GM18507 (cell line): ENCODE results near the gene UBR3.

Experiments used
- DNase-seq: peaks from one replicate; pipeline ENCODE4 v3.0.0; 2011; ENCODE audit warnings: low read depth; ENCODE audit not compliant: insufficient read length; ENCODE audit errors: extremely low spot score
- FAIRE-seq: peaks from 2 replicates; lab custom pipeline; 2011; peaks lifted over from hg19 to GRCh38; lab: Jason Lieb, UNC

UBR3 gene

DNA sequence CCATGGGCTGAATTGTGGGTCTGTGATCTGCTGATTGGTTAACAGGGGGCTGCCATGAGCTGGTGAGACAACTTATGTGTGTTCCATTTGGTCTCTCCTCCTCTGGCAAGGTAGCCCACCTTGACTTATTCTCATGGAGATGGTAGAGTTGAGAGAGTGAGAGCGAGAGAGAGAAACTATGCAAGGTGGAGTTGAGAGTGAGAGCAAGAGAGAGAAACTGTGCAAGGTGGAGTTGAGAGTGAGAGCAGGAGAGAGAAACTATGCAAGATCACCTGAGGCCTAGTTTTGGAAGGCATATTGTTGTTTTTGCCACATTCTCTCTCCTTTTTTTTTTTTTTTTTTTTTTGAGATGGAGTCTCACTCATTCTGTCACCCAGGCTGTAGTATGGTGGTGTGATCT, 155.7 kb downstream of the UBR3 start:
- no peak for DNase-seq
- no peak for FAIRE-seq

DNA sequence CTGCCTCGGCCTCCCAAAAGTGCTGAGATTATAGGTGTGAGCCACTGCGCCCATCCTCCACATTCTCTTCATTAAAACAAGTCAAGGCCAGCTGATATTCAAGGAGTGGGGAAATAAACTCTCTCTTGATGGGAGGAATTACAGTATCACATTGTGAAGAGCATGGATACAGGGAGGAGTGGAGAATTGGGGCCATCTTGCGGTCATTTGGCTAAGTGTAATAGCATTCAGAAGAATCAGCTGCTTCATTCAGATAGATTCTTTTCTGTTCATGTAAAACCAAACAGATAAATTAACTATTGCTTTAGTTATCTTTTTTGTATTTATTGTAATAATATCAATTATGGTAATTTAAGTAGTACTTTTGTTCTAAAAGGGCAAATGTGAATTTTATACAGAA, 156.3 kb downstream of the UBR3 start:
- DNase-seq (no peak), FAIRE-seq (no peak)

DNA sequence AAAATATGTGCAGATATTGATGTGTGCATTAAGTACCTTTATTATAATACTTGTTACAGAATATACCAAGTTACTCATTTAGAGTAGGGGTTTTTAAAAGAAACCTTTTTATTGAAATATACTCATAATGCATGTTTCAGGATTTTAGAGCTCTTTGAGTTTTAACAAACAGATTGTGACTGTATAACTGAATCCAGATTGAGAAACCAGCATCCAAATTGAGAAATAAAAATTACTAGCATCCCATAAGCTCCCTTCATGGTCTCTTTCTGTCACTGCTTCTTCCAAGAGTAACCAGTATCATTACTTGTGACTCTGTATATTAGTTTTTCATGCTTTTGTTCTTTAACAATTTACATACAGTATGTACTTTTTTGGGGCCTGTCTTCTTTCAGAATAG, 156.9 kb downstream of the UBR3 start:
- FAIRE-seq (no peak), DNase-seq (no peak)

DNA sequence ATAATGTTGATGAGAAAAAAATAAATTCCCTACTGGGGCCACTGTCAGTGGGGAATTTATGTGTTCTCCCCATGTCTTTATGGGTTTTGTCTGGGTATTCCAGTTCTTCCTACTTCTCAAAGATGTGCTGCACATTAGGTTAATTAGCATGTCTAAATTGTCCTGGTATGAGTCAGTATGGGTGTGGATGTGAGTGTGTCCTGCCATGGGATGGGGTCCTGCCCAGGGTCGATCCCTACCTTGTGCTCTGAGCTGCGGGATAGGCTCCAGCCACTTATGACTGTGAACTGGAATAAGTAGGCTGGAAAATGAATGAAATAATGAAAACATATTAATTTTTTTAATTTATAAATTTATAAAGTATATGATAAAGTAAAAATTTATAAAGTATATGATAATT, 167.5 kb downstream of the UBR3 start:
- FAIRE-seq = no peak
- no peak for DNase-seq

DNA sequence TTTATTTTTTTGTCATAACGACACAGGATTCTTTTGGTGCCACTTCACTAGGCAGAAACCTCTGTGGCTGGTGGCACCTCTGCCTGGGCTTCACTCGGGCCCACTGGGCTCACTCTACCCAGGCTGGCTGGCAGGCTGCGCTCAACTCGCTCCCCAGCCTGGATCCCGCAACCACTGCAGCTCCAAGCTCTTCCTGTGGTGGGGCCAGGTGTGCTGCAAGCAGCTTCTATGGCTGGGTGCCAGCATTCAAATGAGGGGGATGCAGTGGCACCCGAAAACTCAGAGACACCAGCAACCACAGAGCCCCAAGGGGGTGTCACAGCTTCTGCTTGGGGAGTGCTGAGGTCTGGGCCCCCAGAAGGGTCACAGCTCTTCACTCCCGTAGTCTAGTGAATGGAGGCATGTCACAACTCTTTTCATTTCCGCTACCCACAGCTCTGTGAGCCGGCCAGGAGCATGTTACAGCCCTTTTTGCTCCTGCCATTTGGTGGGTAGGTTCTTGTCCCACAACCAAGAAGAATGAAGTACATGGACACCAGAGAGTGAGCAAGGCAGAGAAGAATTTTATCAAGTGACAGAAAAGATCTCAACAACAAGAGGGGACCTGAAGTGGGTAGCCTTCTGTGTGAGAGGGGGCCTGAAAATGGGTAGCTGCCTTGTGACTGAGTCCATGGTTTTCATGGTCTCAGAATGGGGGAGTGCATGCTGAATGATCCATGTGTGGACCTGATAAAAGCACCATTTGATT, 170.1 kb downstream of the UBR3 start:
- DNase-seq (no peak), FAIRE-seq (no peak)

DNA sequence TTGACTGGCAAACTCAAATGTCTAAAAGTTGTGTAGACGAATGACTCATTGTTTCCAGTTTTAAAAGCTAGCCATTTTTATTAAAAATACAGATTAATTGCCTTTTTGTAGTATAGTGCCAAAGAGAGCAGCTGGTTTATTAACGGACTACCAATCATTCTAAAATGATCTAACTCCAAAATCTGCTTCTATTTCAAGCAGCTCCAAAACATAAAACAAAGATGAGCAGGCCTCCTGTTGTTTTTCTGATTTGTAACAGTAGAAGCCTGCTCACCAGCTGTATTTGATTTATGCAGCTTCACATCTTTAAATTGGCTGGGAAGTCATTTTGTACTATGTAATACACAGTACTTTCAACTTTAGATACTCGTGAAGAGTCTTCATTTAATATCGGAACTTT, 171.8 kb downstream of the UBR3 start:
- DNase-seq = no peak
- no peak for FAIRE-seq

DNA sequence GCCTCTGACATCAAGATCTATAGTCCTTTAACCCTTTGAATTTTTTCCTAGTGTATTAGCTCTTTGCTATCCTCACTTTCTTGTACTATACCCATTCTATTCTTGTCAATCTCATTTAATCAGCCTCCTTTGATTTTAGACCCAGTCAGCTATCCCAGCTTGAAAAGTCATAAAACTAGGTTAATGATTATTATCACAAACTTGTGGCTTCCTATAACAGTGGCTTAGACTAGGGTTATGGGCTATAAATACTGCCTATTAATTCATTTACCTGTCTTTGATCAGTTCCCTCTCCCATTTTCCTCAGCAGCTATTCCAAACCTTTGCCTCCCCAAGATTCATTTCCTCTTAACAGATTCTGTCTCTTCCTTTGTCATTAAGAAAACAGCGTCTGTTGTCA, 174.8 kb downstream of the UBR3 start:
- no peak for DNase-seq
- FAIRE-seq = no peak

DNA sequence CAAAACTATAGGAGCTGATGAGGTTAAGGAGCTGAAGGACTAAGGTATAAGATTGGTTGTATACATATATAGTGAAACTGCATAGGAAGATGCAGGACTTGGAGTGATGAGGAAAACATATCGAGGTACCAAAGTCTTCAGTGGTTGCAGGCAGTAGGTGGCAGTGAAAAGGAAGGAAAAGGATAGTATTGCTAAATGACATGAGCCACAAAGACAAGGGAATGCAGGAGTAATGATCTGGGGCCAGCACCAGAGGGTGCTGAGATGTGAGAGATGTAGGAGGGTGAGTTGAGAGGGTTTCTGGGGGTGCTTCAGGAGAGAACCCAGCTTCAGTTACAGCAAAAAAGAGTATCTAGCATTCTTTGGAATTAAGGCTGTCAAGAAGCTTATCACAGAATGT, 178.4 kb downstream of the UBR3 start:
- DNase-seq (no peak), FAIRE-seq (no peak)

DNA sequence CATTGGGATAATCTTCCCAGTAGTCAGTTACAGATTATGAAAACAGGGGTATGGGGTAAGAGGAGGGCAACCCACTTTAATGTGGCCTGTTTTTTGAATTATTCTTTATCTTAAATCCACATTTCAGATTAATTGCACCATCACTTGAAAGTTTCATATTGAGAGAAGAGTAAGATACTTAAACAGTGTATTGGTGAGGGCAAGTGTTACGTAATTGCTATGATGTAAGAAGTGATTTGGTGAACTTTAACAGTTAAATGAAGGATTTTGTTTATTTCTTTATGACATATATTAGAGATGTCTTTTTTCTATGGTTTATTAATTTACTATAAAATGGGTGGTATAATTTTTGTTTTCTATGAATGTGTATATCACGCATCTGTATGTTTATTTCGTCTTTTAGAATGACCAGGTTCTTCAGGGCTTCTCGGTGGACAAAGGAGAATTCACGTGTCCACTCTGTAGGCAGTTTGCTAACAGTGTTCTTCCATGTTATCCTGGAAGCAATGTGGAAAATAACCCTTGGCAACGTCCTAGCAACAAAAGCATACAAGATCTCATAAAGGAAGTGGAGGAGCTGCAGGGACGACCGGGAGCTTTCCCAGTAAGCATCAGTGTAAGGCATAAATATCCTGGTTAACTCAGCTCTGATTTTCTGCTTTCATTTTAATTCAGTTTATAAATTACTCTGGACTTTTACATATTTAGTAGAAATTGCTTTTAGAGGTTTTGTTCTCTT, 179.5 kb downstream of the UBR3 start:
- FAIRE-seq (no peak), DNase-seq (no peak)

DNA sequence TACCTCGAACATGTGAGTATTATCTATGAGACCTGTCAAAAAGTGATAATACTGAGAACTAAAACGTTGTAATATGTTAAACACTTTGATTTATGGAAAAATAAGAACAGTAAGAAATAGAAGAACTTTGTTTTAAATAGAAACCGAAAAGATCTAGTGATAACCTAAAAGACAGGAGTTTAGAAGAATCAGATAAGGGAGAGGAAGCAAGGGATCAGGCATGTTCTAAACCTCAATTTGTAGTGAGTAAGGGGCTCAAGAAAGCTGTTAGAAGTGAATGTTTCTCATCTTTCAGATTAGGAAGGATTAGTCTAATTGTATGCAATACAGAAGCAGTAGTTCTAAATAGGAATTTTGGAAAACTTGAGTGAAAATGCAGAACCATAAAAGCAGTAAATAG, 182.0 kb downstream of the UBR3 start:
- DNase-seq (no peak), FAIRE-seq (no peak)

DNA sequence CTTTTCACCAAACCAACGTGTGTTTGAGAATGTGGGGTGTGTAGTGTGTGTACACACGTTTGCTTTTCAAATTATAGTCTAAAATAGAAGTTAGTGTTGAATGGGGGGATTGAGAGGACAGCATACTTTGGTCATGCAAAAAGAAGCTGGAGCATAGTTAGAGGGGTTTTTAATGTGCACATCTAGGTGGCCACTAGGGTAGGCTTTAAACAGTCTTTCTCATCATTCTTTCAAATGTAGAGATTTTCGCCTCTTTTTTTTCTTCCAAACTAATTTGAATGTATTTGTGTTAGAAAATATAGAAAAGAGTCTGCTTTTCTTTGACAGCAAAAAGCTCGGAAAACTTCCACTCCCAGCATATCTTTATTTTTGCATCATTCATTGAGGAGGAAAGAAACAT, 185.5 kb downstream of the UBR3 start:
- DNase-seq (no peak), FAIRE-seq (no peak)

DNA sequence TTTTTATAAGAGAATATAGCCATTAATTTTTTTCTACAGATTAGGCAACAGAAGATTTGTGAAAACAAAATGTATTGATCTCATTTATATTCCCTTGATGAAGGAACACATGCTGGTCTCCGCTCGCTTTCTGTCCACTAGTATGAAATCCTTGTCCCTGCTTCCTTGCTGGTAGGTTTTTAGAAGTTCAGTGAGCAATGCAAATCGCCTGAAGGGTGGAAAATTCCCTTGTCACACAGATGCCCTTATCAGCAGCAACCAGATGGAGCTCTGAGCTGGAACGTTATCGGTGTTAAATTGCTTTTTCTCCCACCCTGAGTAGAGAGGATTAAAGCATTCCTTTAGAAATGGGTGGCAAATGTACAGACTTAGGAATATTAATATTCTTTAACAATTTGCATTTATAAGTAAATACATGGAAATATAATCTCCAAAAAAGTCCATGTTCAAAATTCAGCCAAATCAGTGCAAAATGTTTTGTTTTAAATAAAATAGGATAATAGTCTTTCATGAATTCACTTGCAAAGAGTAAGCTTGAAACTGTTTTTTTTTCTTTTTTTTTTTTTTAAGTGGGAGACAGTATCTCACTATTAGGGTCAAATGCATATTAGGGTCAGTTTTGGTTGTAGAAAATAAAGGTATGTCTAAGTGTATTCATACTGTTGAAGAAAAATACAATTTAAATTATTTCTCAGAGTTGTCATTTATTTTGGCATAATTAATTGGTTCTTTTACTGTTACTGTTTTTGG, 186.7 kb downstream of the UBR3 start:
- FAIRE-seq (peak; percentile 9), DNase-seq (no peak)

DNA sequence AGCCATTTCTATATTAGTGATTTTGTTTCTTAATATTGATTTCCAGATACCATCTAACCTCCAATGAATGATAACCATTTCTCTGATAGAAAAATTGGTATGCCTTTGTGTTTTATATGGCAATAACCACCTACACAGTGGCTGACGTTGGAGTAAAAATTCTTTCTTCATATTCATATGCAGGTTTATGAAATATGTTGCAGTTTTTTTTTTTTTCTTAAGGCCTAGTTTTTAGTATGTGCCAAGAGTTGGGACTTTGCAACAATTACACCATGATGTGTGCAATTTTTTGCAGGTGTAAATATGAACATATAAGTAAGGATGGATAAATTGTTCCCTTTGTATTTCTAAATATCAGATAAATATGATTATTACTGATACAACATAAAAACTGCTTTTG, 187.5 kb downstream of the UBR3 start:
- DNase-seq (no peak), FAIRE-seq (no peak)

DNA sequence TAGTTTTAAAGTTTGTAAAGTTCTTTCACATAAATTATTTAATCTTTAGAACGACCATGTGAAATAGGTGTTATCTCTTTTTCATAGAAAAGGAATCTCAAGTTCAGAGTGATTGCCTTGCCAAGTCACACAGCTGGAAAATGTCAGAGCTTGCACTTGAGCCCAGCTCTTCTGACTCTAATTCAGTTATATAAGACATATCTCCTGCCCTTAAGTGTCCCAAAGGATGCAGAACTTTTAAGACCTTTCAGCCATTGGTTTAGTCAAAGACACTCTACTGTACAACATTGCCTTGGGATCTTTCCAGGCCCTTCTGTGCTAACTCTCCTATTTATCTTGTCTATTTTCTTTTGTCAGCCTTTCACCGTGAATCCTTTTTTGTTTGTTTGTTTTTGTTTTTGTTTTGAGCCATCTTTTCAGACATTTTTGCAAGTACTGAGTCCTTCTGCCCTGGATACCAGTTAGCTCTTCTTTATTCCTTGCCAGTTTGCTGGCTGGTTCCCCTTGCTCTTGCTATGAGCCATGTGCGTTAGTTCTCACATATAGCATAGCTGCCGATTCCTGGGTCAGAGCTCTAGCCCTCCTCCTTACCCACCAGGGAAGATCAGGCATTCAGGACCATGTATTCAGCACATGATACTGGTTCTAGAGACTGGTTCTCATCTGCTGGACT, 190.7 kb downstream of the UBR3 start:
- FAIRE-seq (no peak), DNase-seq (no peak)

DNA sequence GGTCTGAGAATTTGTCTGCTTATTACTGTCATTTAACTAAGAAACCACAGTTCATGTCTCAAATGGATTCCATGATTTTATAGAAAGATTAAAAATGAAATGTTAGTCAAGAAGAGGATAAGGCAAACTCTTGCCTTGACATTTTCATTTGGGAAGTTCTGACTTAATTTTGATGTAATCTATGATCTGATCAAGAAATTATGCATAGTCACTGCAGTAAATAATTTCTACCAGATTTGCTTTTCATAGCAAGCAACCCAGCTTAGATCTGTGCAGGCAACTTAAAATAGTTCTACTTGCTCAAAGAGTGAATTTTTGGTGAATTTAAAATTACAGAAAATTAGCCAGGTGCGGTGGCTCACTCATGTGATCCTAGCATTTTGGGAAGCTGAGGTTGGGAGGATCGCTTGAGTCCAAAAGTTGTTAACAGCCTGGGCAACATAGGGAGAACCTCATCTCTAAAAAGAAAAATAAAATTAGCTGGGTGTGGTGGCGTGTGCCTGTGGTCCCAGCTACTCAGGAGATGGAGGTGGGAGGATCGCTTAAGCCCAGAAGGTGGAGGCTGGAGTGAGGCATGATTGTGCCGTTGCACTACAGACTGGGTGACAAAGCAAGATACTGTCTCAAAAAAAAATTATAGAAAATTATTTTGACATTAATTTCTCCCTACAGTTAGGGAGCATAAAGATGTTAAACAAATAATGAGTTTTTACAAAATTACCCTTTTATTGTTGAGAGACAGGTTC, 192.0 kb downstream of the UBR3 start:
- DNase-seq = no peak
- no peak for FAIRE-seq

DNA sequence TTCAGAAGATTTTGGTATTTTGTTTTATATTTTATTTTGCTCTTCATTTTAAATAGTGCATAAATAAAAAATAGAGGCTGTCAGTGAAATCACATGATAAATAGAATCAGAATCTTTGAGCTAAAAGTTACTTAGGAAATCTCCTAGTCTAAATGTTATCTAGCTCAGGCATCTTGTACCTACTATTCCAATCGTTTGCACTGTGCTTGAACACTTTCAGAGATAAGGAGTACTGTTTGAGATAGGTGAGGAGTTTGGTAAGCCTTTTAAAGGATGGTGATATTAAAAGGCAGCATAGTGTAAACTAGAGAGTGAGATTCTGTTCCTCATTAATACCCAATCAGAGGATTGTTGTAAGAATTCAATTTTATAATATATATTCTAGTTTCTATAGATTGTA, 193.5 kb downstream of the UBR3 start:
- FAIRE-seq (no peak), DNase-seq (no peak)

DNA sequence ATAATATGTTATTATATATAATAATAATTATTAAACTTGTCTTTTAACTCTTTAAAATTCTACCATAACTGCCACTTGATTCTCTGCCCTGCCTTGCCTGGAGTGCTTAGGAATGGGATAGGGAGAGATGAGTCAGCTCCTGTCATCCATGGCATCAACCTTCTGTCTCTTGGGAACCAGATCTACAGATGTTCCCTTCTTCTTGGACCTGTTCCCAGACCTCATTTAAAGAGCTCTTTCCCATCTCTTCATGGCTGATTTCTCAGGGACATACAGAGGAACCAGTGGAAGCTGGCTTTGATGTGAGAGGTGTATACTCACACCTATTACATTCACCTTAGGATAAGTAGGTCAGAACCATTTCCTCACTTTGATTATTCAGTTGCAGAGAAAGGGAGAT, 195.4 kb downstream of the UBR3 start:
- no peak for DNase-seq

DNA sequence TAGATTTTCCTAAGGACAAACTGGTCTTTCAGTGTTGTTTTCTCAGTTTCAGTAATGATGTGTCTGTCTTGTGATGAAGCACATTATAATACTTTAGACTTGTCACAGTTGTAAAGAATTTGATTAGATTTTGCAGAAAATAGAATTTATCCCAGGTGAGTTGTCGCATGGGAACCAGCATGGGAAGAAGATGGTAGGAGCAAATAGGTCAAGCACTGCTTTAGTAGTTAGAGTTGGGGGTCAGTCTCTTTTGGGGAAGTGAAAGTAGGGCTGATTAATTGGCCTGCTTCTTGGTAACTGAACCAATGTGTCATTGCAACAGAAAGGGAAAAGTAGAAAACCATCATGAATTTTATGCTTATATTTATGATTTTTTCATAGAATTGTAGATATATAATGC, 197.5 kb downstream of the UBR3 start:
- peak; percentile 5 for DNase-seq
- FAIRE-seq = peak; percentile 75

More for the DNA sequence above, 195.4 kb downstream of the UBR3 start:
- no peak for FAIRE-seq

DNA sequence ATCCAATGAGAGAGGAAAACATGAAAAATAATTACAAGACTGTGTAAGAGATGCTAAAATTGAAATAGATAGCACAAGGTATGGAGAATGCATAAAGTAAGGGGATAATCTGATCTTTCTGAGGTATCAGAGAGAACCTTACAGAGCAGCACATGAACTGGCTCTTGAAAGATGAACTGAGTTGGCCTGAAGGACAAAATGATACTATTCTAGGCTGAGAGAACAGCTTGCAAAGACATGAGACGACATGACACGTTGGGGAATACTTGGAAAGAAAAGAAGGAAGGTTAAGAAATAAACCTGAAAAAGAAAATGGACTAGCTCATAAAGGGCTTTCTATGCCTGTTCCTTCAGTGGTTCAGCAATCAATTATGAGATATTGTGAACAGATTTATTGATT, 198.0 kb downstream of the UBR3 start:
- DNase-seq (no peak), FAIRE-seq (no peak)
